Smooth muscle cell (in vitro differentiated cells): Measurements from ENCODE around the gene DNAJC30. TPM values are rescaled to one million over a fixed set of nuclear protein-coding genes. Genes with fewer than 3 reads are reported as not detected.

ENCODE experiments used
- DNase-seq: peaks from one replicate; lab custom pipeline; 2025; ENCODE audit not compliant: unreplicated experiment; lab: John Stamatoyannopoulos, UW
- H2AFZ ChIP-seq: fragments of 200-600 bp; sonication (generic); 2 replicates; pipeline ENCODE4 v1.6.0; 2016; ENCODE audit warnings: antibody characterized with exemption, low read depth, mild to moderate bottlenecking
- H3F3A ChIP-seq: fragments of 200-600 bp; sonication (generic); 2 replicates; pipeline ENCODE4 v1.6.0; 2017; ENCODE audit warnings: antibody characterized with exemption, low read depth
- H3K27ac ChIP-seq: fragments of 200-600 bp; sonication (generic); 2 replicates; pipeline ENCODE4 v1.5.1; 2016; ENCODE audit warnings: low read depth, mild to moderate bottlenecking
- H3K27me3 ChIP-seq: fragments of 200-600 bp; sonication (generic); 2 replicates; pipeline ENCODE4 v1.6.1; 2016; ENCODE audit warnings: low read depth, mild to moderate bottlenecking
- H3K36me3 ChIP-seq: fragments of 200-600 bp; sonication (generic); 2 replicates; pipeline ENCODE4 v1.5.1; 2016; ENCODE audit warnings: low read depth
- H3K4me1 ChIP-seq: fragments of 200-600 bp; sonication (generic); 2 replicates; pipeline ENCODE4 v1.5.1; 2016; ENCODE audit warnings: low read depth
- H3K4me2 ChIP-seq: fragments of 200-600 bp; sonication (generic); 2 replicates; pipeline ENCODE4 v1.6.0; 2016; ENCODE audit warnings: mild to moderate bottlenecking
- H3K4me3 ChIP-seq: fragments of 200-600 bp; sonication (generic); 2 replicates; pipeline ENCODE4 v1.5.1; 2016; ENCODE audit warnings: mild to moderate bottlenecking
- H3K79me2 ChIP-seq: fragments of 200-600 bp; sonication (generic); 2 replicates; pipeline ENCODE4 v1.6.0; 2016; ENCODE audit warnings: low read depth, mild to moderate bottlenecking
- H3K9ac ChIP-seq: fragments of 200-600 bp; sonication (generic); 2 replicates; pipeline ENCODE4 v1.6.0; 2016; ENCODE audit warnings: low read depth
- H3K9me3 ChIP-seq: fragments of 200-600 bp; sonication (generic); replicated peaks from 2 replicates; pipeline ENCODE4 v1.5.1; 2016; ENCODE audit warnings: low read depth
- H4K20me1 ChIP-seq: fragments of 200-600 bp; sonication (generic); 2 replicates; pipeline ENCODE4 v1.6.0; 2016; ENCODE audit warnings: low read depth
- CTCF ChIP-seq: fragments of 200-600 bp; sonication (generic); IDR thresholded peaks from 2 replicates; pipeline ENCODE4 v1.5.1; 2017; ENCODE audit warnings: borderline replicate concordance, mild to moderate bottlenecking, antibody characterized with exemption; ENCODE audit not compliant: insufficient read depth, poor library complexity, severe bottlenecking
- WGBS: methylation state at CpG from one replicate; pipeline ENCODE4 v1.1.7; 2016; ENCODE audit warnings: low lambda C conversion rate; 5-methylcytosine and 5-hydroxymethylcytosine counted together
- polyA plus RNA-seq: library from polyadenylated mRNA; unstranded; fragments of >200 nt; fragmentation: Nextera tagmentation; extraction: Ambion mirVana; gene quantifications from 2 replicates; pipeline ENCODE4 v1.2.1, GENCODE V29; 2016
- total RNA-seq: library from RNA; depleted of rRNA; stranded (reverse); fragments of >200 nt; gene quantifications from 2 replicates; pipeline ENCODE4 v1.2.3, GENCODE V29; 2014

DNAJC30 gene
- total and polyA plus RNA-seq, 2 experiments from 2014 or later: 1.2 to 4.6 TPM

DNA sequence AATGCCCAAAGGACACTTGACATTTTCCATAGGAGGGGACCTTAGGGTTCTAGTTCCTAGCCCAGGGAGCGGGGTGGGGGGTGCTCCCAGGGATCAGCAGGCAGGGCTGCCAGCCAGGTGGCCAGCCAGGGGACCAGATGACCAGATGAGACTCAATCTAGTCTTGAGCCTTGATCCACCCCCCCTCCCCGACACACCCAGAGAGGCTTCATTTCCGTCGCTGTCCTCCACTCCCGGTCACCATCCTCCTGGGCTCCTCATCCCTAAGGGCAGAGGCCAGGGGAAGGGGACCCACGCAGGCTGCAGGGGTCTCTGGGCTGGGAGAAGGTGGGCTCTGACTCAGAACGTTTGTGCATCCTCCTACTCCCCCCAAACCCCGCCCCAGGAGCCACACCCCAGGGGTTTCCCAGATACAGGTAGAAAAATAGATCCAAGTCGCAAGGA lies 35.2 kb upstream of the DNAJC30 start:
- no peak for DNase-seq
- H3K79me2 ChIP-seq: peaks cover 25% of the 10 kb centered on the region
- TF ChIP-seq CTCF: no peak

GRCh38 chr7:73717991-73718405 lies 34.7 kb upstream of the DNAJC30 start:
- peaks cover 30% of the 10 kb centered on the region for H3K79me2 ChIP-seq

More for the DNA sequence above, 35.2 kb upstream of the DNAJC30 start:
- H3K4me1 ChIP-seq: no peaks in the 10 kb centered on the region
- peaks cover 4% of the 10 kb centered on the region for H3F3A ChIP-seq
- H2AFZ ChIP-seq: no peak overlapping the region
- H3K4me2 ChIP-seq: peak overlapping the region; percentile 90
- H3K27me3 ChIP-seq: no peaks in the 10 kb centered on the region
- H3K27ac ChIP-seq: peak overlapping the region; percentile 64
- peaks cover 49% of the 10 kb centered on the region for H4K20me1 ChIP-seq
- H3K36me3 ChIP-seq: no peaks in the 10 kb centered on the region
- no peaks in the 10 kb centered on the region for H3K9me3 ChIP-seq
- 58% methylated on average over 9 of the region's 9 CpGs for WGBS
- peak overlapping the region; percentile 77 for H3K4me3 ChIP-seq
- H3K9ac ChIP-seq: no peak overlapping the region

DNA sequence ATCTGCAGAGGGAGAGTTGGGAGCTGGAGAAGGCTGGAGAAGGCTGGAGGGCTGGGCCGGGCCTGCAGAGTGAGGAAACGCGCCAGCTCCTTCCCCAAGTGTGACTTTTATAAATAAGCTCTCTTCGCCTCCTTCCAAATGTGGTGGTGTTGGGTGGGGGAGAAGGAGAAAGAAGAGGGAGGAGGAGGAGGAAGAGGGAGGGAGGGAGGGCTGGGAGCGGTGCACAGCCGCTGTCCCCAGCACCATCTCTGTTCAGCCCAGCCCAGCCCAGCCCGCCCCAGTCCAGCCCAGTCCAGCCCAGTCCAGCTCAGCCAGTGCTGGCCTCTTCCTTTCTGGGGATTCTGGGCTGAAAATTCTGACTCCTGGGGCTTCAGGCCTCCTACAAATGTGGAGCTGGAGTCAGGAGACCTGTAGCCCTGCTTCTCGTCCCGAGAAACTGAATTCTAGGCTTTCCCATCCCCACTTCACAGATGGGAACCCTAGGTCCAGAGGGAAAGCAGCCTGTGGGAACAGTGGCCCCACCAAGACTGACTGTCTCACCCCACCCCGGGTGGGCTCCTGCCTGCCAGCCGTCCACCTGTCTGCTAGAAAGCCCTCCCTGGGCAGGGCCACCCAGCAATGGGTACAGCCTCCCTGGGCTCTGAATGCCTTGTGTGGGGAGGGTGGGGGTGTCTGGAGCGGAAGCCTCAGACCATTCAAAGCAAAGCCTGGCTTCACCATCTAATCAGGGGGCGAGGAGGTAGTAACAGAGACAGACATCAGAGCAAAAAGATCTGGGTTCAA lies 34.0 kb upstream of the DNAJC30 start:
- H3F3A ChIP-seq: peaks cover 4% of the 10 kb centered on the region
- H3K9ac ChIP-seq: peak overlapping the region; percentile 9
- no peak for TF ChIP-seq CTCF
- no peak overlapping the region for H3K4me3 ChIP-seq
- H3K9me3 ChIP-seq: no peaks in the 10 kb centered on the region
- H3K79me2 ChIP-seq: peaks cover 37% of the 10 kb centered on the region
- no peaks in the 10 kb centered on the region for H3K36me3 ChIP-seq
- 91% methylated on average over 7 of the region's 13 CpGs for WGBS
- peak overlapping the region; percentile 90 for H3K4me2 ChIP-seq
- DNase-seq: no peak
- no peaks in the 10 kb centered on the region for H3K4me1 ChIP-seq
- H4K20me1 ChIP-seq: peaks cover 62% of the 10 kb centered on the region
- H2AFZ ChIP-seq: no peak overlapping the region
- no peaks in the 10 kb centered on the region for H3K27me3 ChIP-seq
- peak overlapping the region; percentile 64 for H3K27ac ChIP-seq

More at GRCh38 chr7:73717991-73718405, 34.7 kb upstream of the DNAJC30 start:
- Histone ChIP-seq H2AFZ (no peak overlapping the region), H3K36me3 (no peaks in the 10 kb centered on the region), H4K20me1 (peaks cover 54% of the 10 kb centered on the region), H3K4me2 (peak overlapping the region; percentile 90), H3K27ac (peak overlapping the region; percentile 64), H3K4me1 (no peaks in the 10 kb centered on the region), H3K27me3 (no peaks in the 10 kb centered on the region), H3K9ac (no peak overlapping the region), H3K9me3 (no peaks in the 10 kb centered on the region), H3K4me3 (peak overlapping the region; percentile 77), H3F3A (peaks cover 4% of the 10 kb centered on the region)
- WGBS: 41% methylated on average over 10 of the region's 10 CpGs
- DNase-seq: no peak
- TF ChIP-seq CTCF: no peak
